Colonic mucosa (tissue), 4 donors: Measurements from ENCODE around the gene RBBP5. TPM values are rescaled to one million over a fixed set of nuclear protein-coding genes. Genes with fewer than 3 reads are reported as not detected.

Experiments used
- DNase-seq: peaks from one replicate; pipeline ENCODE4 v3.0.0-alpha.2; 2020
- H3K27ac ChIP-seq: fragments of 200-600 bp; one replicate; pipeline ENCODE4 v1.8.0; 2021
- H3K27me3 ChIP-seq: fragments of 200-600 bp; one replicate; pipeline ENCODE4 v1.8.0; 2021
- H3K36me3 ChIP-seq: fragments of 200-600 bp; one replicate; pipeline ENCODE4 v1.8.0; 2021
- H3K4me1 ChIP-seq: fragments of 200-600 bp; one replicate; pipeline ENCODE4 v1.8.0; 2021; ENCODE audit warnings: mild to moderate bottlenecking
- H3K4me3 ChIP-seq: fragments of 200-600 bp; one replicate; pipeline ENCODE4 v1.8.0; 2021
- H3K9ac ChIP-seq, 2 donors: one replicate each; pipeline ENCODE4 v1.7.0; 2013; ENCODE audit warnings: control low read depth in 2 of 2, low read depth in 2 of 2, low read length in 2 of 2
- H3K9me3 ChIP-seq: fragments of 200-600 bp; one replicate; pipeline ENCODE4 v1.8.0; 2021
- CTCF ChIP-seq: fragments of 200-600 bp; IDR thresholded peaks from one replicate; pipeline ENCODE4 v1.8.0; 2022; ENCODE audit warnings: antibody characterized with exemption, mild to moderate bottlenecking
- intact Hi-C: fragments of 100-400 bp; cut with DNase I; formaldehyde crosslinking; loops from one replicate; pipeline ENCODE4 v1.14.1; 2022
- total RNA-seq, 2 donors: library from RNA; stranded (reverse); fragmentation: NEBNext Ultra II Directional in 1 of 2; extraction: Animal tissue kit (Norgen Biotek cat#: 25700) in 1 of 2; gene quantifications; one replicate each; pipeline ENCODE4 v1.2.1, GENCODE V29; 2021
- donor health status: healthy.
- donor health status: DM: no; HTN: no; CAD: no.
- donor health status: DM: no; HTN: no; CAD: no.

Gene RBBP5
- total RNA-seq, 2 donors from 2014 or later: 15.1 to 17.8 TPM

GRCh38 chr1:205128050-205128449 is 6.3 kb upstream of the RBBP5 start:
- no peak overlapping the region for H3K27ac ChIP-seq
- H3K4me1 ChIP-seq: peaks cover under 1% of the 10 kb centered on the region
- no peak overlapping the region for H3K4me3 ChIP-seq
- H3K27me3 ChIP-seq: no peaks in the 10 kb centered on the region
- intact Hi-C loops: no loop called here
- H3K9me3 ChIP-seq: no peaks in the 10 kb centered on the region
- no peak for TF ChIP-seq CTCF
- H3K36me3 ChIP-seq: no peaks in the 10 kb centered on the region
- DNase-seq: no peak
- no peak overlapping the region for H3K9ac ChIP-seq

GRCh38 chr1:205127646-205128045 is 5.9 kb upstream of the RBBP5 start:
- H3K4me1 ChIP-seq: peaks cover 4% of the 10 kb centered on the region
- H3K4me3 ChIP-seq: no peak overlapping the region
- DNase-seq: no peak
- TF ChIP-seq CTCF: no peak
- H3K9ac ChIP-seq: no peak overlapping the region
- H3K27me3 ChIP-seq: no peaks in the 10 kb centered on the region
- intact Hi-C loops: no loop called here
- H3K9me3 ChIP-seq: no peaks in the 10 kb centered on the region
- no peaks in the 10 kb centered on the region for H3K36me3 ChIP-seq
- H3K27ac ChIP-seq: no peak overlapping the region

- H3K36me3 ChIP-seq: no peaks in the 10 kb centered on the region
- no peak overlapping the region for H3K27ac ChIP-seq
- TF ChIP-seq CTCF: no peak
- no peak for DNase-seq
- no peaks in the 10 kb centered on the region for H3K9me3 ChIP-seq
- no peak overlapping the region for H3K9ac ChIP-seq
- H3K4me1 ChIP-seq: peaks cover 4% of the 10 kb centered on the region
- intact Hi-C loops: no loop called here
- no peak overlapping the region for H3K4me3 ChIP-seq
- H3K27me3 ChIP-seq: no peaks in the 10 kb centered on the region
Measured at GRCh38 chr1:205124726-205125125, 2.9 kb upstream of the RBBP5 start.

GRCh38 chr1:205122489-205122882 is 708 bp upstream of the RBBP5 start:
- Histone ChIP-seq H3K27ac (peak overlapping the region; percentile 83), H3K36me3 (no peaks in the 10 kb centered on the region), H3K4me1 (peaks cover 4% of the 10 kb centered on the region), H3K9ac (peak overlapping the region; percentile 41 to 86), H3K9me3 (no peaks in the 10 kb centered on the region), H3K27me3 (no peaks in the 10 kb centered on the region), H3K4me3 (peak overlapping the region; percentile 79)
- intact Hi-C loops: no loop called here
- DNase-seq: no peak
- TF ChIP-seq CTCF: no peak

GRCh38 chr1:205118752-205119151 is 3.0 kb downstream of the RBBP5 start:
- no peaks in the 10 kb centered on the region for H3K36me3 ChIP-seq
- H3K4me1 ChIP-seq: peaks cover 4% of the 10 kb centered on the region
- H3K27ac ChIP-seq: no peak overlapping the region
- no peak overlapping the region for H3K4me3 ChIP-seq
- DNase-seq: no peak
- no peak overlapping the region for H3K9ac ChIP-seq
- H3K9me3 ChIP-seq: no peaks in the 10 kb centered on the region
- no peaks in the 10 kb centered on the region for H3K27me3 ChIP-seq
- no peak for TF ChIP-seq CTCF
- intact Hi-C loops: no loop called here

- H3K4me3 ChIP-seq: no peak overlapping the region
- H3K27me3 ChIP-seq: no peaks in the 10 kb centered on the region
- no peak for DNase-seq
- H3K9me3 ChIP-seq: no peaks in the 10 kb centered on the region
- no peak overlapping the region for H3K9ac ChIP-seq
- H3K36me3 ChIP-seq: no peaks in the 10 kb centered on the region
- H3K27ac ChIP-seq: no peak overlapping the region
- intact Hi-C loops: no loop called here
- no peaks in the 10 kb centered on the region for H3K4me1 ChIP-seq
- no peak for TF ChIP-seq CTCF
Measured at GRCh38 chr1:205111354-205111753, 10.4 kb downstream of the RBBP5 start.
